ENCODE data around the gene PTPRU. TPM values are rescaled to one million over a fixed set of nuclear protein-coding genes. Genes with fewer than 3 reads are reported as not detected.

PTPRU gene
- total RNA-seq, 1 donor from 2014 or later, result 92.5 TPM

DNA sequence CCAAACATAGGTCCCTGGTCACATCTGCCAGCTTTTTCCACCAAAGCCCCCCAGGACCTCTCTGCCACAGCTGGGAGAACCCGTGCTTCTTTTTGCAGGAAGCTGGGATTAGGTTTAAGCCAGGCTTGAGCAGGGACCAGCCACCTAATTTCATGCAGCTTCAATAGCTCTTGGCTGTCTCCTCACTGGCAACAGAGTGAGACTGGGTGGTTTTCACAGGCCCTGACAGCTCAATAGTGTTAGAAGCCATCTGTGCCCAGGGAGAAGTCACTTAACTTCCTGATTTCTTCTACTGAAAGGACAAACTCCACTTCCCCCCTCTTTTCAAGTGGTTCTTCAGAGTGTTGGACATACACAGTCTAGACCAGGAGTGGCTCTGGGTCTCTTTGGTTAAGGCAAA lies 34.3 kb upstream of the PTPRU start:
- TF ChIP-seq, protein P1, sequence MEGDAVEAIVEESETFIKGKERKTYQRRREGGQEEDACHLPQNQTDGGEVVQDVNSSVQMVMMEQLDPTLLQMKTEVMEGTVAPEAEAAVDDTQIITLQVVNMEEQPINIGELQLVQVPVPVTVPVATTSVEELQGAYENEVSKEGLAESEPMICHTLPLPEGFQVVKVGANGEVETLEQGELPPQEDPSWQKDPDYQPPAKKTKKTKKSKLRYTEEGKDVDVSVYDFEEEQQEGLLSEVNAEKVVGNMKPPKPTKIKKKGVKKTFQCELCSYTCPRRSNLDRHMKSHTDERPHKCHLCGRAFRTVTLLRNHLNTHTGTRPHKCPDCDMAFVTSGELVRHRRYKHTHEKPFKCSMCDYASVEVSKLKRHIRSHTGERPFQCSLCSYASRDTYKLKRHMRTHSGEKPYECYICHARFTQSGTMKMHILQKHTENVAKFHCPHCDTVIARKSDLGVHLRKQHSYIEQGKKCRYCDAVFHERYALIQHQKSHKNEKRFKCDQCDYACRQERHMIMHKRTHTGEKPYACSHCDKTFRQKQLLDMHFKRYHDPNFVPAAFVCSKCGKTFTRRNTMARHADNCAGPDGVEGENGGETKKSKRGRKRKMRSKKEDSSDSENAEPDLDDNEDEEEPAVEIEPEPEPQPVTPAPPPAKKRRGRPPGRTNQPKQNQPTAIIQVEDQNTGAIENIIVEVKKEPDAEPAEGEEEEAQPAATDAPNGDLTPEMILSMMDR (IDR thresholded peaks at IDR 0.05; ENCODE audit: partially characterized antibody, unreplicated experiment), result no peak
- Mint-ChIP-seq H3K9me3 (ENCODE audit: unreplicated experiment) (no peaks in the 10 kb centered on the region), H3K4me3 (ENCODE audit: unreplicated experiment) (no peak overlapping the region), H3K4me1 (ENCODE audit: low read depth, unreplicated experiment) (peaks cover 17% of the 10 kb centered on the region), H3K27me3 (ENCODE audit: unreplicated experiment) (no peaks in the 10 kb centered on the region), H3K36me3 (ENCODE audit: unreplicated experiment) (no peaks in the 10 kb centered on the region), H3K27ac (ENCODE audit: unreplicated experiment) (peak overlapping the region; percentile 79)
- no peak for DNase-seq

- Mint-ChIP-seq H3K4me1 (ENCODE audit: low read depth, unreplicated experiment) (peaks cover 17% of the 10 kb centered on the region), H3K9me3 (ENCODE audit: unreplicated experiment) (no peaks in the 10 kb centered on the region), H3K27me3 (ENCODE audit: unreplicated experiment) (no peaks in the 10 kb centered on the region), H3K4me3 (ENCODE audit: unreplicated experiment) (no peak overlapping the region), H3K27ac (ENCODE audit: unreplicated experiment) (peak overlapping the region; percentile 79), H3K36me3 (ENCODE audit: unreplicated experiment) (no peaks in the 10 kb centered on the region)
- TF ChIP-seq, protein P1 (IDR thresholded peaks at IDR 0.05; ENCODE audit: partially characterized antibody, unreplicated experiment), result peak; percentile 97
- DNase-seq, result peak; percentile 98
These were observed 33.6 kb upstream of the PTPRU start for GRCh38 chr1:29202584-29203340.

DNA sequence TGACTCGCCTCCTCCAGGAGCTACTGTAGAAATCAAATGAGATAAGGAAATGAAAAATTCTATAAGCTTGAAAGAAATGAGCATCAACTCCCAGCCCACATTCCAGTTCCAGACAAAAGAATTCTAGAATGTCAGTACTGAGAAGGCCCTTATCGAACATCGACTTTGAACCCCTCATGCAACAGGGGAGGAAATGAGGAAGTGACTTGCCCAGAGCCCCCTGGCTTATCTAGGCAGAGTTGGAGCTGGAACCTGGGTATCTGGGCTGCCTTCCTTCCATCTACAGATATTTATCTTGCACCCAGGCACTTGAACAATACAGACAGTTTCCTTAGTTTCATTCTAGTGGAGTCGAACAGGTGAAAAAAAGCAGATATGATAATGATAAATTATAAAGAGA lies 27.9 kb upstream of the PTPRU start:
- no peak overlapping the region for H3K27ac Mint-ChIP-seq (ENCODE audit: unreplicated experiment)
- H3K4me3 Mint-ChIP-seq (ENCODE audit: unreplicated experiment), result no peak overlapping the region
- H3K4me1 Mint-ChIP-seq (ENCODE audit: low read depth, unreplicated experiment), result peaks cover 18% of the 10 kb centered on the region
- TF ChIP-seq, protein P1 (IDR thresholded peaks at IDR 0.05; ENCODE audit: partially characterized antibody, unreplicated experiment), result no peak
- peaks cover 5% of the 10 kb centered on the region for H3K36me3 Mint-ChIP-seq (ENCODE audit: unreplicated experiment)
- H3K27me3 Mint-ChIP-seq (ENCODE audit: unreplicated experiment), result peaks cover 4% of the 10 kb centered on the region
- no peak for DNase-seq
- H3K9me3 Mint-ChIP-seq (ENCODE audit: unreplicated experiment), result peaks cover 2% of the 10 kb centered on the region

DNA sequence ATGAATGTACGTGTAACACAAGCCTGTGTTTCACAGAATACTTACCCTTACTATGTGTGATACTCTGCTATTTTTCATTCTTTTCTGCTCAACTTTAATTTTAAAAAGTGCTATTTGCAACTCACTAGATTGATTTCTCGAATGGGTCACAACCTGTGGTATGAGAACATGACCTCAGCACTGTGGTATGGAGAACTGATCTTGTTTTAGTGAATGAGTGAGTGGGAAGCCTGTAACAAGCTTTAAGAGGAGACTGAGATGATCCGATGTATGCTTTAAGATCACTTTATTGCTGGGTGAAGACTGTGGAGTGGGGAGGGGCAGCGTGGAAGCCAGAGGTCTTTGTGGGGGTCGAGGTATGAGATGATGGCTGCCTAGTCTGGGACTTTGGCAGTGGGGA lies 27.1 kb upstream of the PTPRU start:
- DNase-seq, result no peak
- H3K27me3 Mint-ChIP-seq (ENCODE audit: unreplicated experiment), result peaks cover 4% of the 10 kb centered on the region
- H3K27ac Mint-ChIP-seq (ENCODE audit: unreplicated experiment), result no peak overlapping the region
- peaks cover 2% of the 10 kb centered on the region for H3K9me3 Mint-ChIP-seq (ENCODE audit: unreplicated experiment)
- H3K36me3 Mint-ChIP-seq (ENCODE audit: unreplicated experiment), result peaks cover 5% of the 10 kb centered on the region
- TF ChIP-seq, protein P1 (IDR thresholded peaks at IDR 0.05; ENCODE audit: partially characterized antibody, unreplicated experiment), result no peak
- peaks cover 18% of the 10 kb centered on the region for H3K4me1 Mint-ChIP-seq (ENCODE audit: low read depth, unreplicated experiment)
- peak overlapping the region; percentile 12 for H3K4me3 Mint-ChIP-seq (ENCODE audit: unreplicated experiment)

- H3K36me3 Mint-ChIP-seq (ENCODE audit: unreplicated experiment), result peaks cover 5% of the 10 kb centered on the region
- no peak overlapping the region for H3K4me3 Mint-ChIP-seq (ENCODE audit: unreplicated experiment)
- TF ChIP-seq, protein P1 (IDR thresholded peaks at IDR 0.05; ENCODE audit: partially characterized antibody, unreplicated experiment), result no peak
- H3K27me3 Mint-ChIP-seq (ENCODE audit: unreplicated experiment), result peaks cover 4% of the 10 kb centered on the region
- no peak overlapping the region for H3K27ac Mint-ChIP-seq (ENCODE audit: unreplicated experiment)
- peaks cover 18% of the 10 kb centered on the region for H3K4me1 Mint-ChIP-seq (ENCODE audit: low read depth, unreplicated experiment)
- H3K9me3 Mint-ChIP-seq (ENCODE audit: unreplicated experiment), result peaks cover 2% of the 10 kb centered on the region
- DNase-seq, result no peak
These were observed 25.8 kb upstream of the PTPRU start for GRCh38 chr1:29210278-29211085.
